Glutamatergic neuron (in vitro differentiated cells): ENCODE data around the gene GPR31. TPM values are rescaled to one million over a fixed set of nuclear protein-coding genes. Genes with fewer than 3 reads are reported as not detected.
"Not testable (repeated sequence)": the region's sequence is repeated elsewhere in the genome, so short reads cannot be mapped to it uniquely, and the experiment has no call there.

ENCODE experiments used
- DNase-seq: peaks from one replicate; pipeline ENCODE4 v3.0.0; 2022
- H3K27ac Mint-ChIP-seq: one replicate; pipeline ENCODE4 v1.8.0; 2020; ENCODE audit warnings: mild to moderate bottlenecking, mixed read lengths, inconsistent platforms; ENCODE audit not compliant: unreplicated experiment
- H3K27me3 Mint-ChIP-seq: one replicate; pipeline ENCODE4 v1.8.0; 2020; ENCODE audit warnings: mild to moderate bottlenecking, moderate library complexity, mixed read lengths, inconsistent platforms; ENCODE audit not compliant: unreplicated experiment
- H3K36me3 Mint-ChIP-seq: one replicate; pipeline ENCODE4 v1.8.0; 2020; ENCODE audit warnings: mild to moderate bottlenecking, mixed read lengths, inconsistent platforms; ENCODE audit not compliant: unreplicated experiment
- H3K4me1 Mint-ChIP-seq: one replicate; pipeline ENCODE4 v1.8.0; 2020; ENCODE audit warnings: mild to moderate bottlenecking, low read depth, mixed read lengths, inconsistent platforms; ENCODE audit not compliant: unreplicated experiment
- H3K4me3 Mint-ChIP-seq: one replicate; pipeline ENCODE4 v1.8.0; 2020; ENCODE audit warnings: mild to moderate bottlenecking, mixed read lengths, inconsistent platforms; ENCODE audit not compliant: unreplicated experiment
- H3K9me3 Mint-ChIP-seq: one replicate; pipeline ENCODE4 v1.8.0; 2020; ENCODE audit warnings: mild to moderate bottlenecking, moderate library complexity, mixed read lengths, inconsistent platforms; ENCODE audit not compliant: unreplicated experiment
- total RNA-seq: library from RNA; stranded (reverse); fragmentation: NEBNext Ultra II Directional; extraction: Animal tissue kit (Norgen Biotek cat#: 25700); gene quantifications from one replicate; pipeline ENCODE4 v1.2.1, GENCODE V29; 2021; ENCODE audit not compliant: unreplicated experiment
- TF ChIP-seq, protein P1 (sequence below): fragments of 200-600 bp; sonication (generic); IDR thresholded peaks from one replicate; pipeline ENCODE4 v1.5.0; 2021; ENCODE audit not compliant: partially characterized antibody, unreplicated experiment

GPR31 gene
- total RNA-seq, 1 donor from 2014 or later, result not detected

DNA sequence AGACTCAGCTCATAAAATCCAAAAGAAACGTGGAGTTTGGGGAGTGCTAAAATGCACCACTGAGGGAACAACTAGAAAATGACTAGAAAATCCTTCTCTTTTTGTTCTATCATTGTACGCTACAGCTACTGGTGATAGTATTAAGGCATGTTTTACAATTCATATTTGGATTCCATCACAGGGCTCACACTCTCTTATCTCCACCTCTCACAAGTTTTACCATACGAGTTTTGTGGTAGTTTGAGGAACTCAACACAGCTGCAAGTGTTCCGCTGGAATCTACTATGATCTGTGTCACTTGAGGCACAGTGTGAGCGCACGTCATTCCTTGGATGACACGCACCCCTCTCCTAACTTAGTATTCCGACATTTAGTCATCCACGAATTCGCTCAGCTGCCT lies 9.9 kb upstream of the GPR31 start:
- DNase-seq, H3K9me3 Mint-ChIP-seq, H3K4me3 Mint-ChIP-seq, H3K4me1 Mint-ChIP-seq, H3K36me3 Mint-ChIP-seq, H3K27ac Mint-ChIP-seq: not testable (repeated sequence)
- peaks cover 11% of the 10 kb centered on the region for H3K27me3 Mint-ChIP-seq

DNA sequence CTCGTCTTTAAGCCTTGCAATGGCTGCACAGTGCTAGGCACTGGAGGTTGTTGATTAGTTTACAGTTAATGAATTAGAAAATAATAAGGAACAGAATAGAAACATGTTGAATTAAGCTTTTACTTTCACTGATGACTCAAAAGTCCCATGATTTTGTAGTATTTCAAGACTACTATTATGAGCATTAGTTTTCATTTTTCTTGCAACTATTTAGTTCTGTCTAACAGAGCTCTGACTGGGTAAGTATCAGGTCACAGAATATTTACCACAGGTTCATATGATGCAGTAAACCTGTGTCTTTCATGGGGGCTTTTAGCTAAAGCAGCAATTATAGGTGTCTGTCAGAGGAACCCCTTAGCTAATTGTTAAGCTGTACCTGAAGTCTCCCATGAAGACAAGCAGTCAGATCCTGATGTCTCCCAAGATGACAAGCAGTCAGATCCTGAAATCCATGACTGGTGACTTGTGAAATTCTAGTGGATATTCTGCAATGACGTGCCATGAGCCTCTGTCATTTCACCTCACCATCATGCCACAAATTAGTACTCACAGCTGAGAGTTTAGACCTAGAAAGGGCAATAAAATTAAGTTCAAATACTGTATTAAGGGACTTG lies 8.2 kb upstream of the GPR31 start:
- peaks cover 2% of the 10 kb centered on the region for H3K9me3 Mint-ChIP-seq
- no peak overlapping the region for H3K27ac Mint-ChIP-seq
- peaks cover 4% of the 10 kb centered on the region for H3K4me1 Mint-ChIP-seq
- H3K27me3 Mint-ChIP-seq, result peaks cover 9% of the 10 kb centered on the region
- TF ChIP-seq, protein P1, sequence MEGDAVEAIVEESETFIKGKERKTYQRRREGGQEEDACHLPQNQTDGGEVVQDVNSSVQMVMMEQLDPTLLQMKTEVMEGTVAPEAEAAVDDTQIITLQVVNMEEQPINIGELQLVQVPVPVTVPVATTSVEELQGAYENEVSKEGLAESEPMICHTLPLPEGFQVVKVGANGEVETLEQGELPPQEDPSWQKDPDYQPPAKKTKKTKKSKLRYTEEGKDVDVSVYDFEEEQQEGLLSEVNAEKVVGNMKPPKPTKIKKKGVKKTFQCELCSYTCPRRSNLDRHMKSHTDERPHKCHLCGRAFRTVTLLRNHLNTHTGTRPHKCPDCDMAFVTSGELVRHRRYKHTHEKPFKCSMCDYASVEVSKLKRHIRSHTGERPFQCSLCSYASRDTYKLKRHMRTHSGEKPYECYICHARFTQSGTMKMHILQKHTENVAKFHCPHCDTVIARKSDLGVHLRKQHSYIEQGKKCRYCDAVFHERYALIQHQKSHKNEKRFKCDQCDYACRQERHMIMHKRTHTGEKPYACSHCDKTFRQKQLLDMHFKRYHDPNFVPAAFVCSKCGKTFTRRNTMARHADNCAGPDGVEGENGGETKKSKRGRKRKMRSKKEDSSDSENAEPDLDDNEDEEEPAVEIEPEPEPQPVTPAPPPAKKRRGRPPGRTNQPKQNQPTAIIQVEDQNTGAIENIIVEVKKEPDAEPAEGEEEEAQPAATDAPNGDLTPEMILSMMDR, result no peak
- no peaks in the 10 kb centered on the region for H3K36me3 Mint-ChIP-seq
- H3K4me3 Mint-ChIP-seq, result no peak overlapping the region
- DNase-seq, result no peak

DNA sequence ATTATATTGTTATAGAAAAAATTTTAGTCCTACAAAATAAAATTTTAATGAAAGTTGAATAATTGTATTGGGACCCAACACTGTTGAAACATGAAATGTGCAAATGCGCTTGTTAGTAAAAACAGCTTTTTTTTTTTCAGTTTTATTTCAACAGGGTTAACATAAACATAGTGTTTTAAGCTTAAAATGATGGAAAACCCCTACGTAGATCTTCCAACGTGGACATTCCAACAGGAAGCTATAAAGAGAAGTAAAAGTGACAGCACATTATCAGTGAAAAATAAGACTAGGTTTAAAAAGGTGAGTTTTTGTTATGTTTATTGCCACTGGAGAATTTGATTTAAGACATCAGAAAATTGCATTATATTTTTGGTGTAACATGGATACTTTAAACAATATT lies 6.5 kb upstream of the GPR31 start:
- Mint-ChIP-seq H3K4me1 (peaks cover under 1% of the 10 kb centered on the region), H3K4me3 (no peak overlapping the region), H3K27me3 (peaks cover 3% of the 10 kb centered on the region), H3K27ac (no peak overlapping the region), H3K9me3 (peaks cover 2% of the 10 kb centered on the region), H3K36me3 (no peaks in the 10 kb centered on the region)
- DNase-seq, result no peak
- TF ChIP-seq, protein P1, result no peak

DNA sequence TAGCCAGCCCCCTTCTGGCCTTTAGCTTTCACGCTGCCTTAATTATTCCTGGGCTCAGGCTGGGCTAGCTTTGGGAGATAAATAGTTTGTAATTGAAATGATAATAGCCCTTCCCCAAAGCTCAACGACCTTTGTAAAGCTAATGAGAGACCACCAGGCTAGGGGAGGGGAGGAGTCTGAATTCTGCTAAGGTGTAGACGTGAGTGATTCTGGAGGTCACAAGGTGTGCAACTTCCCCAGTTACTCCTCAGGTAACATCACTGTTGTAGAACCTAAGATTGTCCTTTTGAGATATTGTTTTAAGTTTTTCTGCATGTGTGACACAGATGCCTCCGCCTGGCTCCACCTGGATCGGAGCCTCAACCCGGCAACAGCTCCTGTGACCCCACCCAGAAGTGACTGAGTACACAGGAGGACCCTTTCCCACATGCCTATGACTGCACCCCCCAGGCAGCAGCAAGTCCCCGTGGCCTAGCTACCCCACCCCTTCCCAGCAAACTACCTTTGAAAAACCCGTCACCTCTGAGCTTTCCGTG lies 5.8 kb upstream of the GPR31 start:
- Mint-ChIP-seq H3K4me3 (no peak overlapping the region), H3K4me1 (no peaks in the 10 kb centered on the region)

DNA sequence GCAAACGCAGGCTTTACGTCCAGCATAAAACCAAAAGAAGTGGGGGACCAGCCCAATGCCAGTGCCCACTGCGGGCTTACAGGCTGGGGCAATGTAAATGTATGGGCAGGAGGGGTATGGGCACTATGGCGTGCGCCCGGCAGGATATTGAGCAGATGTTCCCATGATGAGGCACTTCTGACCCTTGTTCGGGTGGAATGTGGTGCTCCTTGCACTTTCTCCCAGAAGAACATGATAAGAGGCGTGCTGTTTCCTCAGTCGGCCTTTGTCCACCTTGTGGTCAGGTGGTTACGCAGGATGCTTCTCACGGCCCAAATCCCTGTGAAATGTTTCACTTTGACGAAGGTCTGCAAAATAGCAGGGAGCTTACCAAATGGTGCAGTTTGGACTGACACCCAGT lies 4.8 kb upstream of the GPR31 start:
- no peak overlapping the region for H3K4me3 Mint-ChIP-seq
- DNase-seq, result no peak
- H3K4me1 Mint-ChIP-seq, result no peaks in the 10 kb centered on the region
- H3K36me3 Mint-ChIP-seq, result no peaks in the 10 kb centered on the region
- TF ChIP-seq, protein P1, result no peak
- peaks cover 4% of the 10 kb centered on the region for H3K9me3 Mint-ChIP-seq
- peaks cover 1% of the 10 kb centered on the region for H3K27me3 Mint-ChIP-seq
- no peak overlapping the region for H3K27ac Mint-ChIP-seq

More for the DNA sequence above, 5.8 kb upstream of the GPR31 start:
- Mint-ChIP-seq H3K9me3 (peaks cover 4% of the 10 kb centered on the region), H3K36me3 (no peaks in the 10 kb centered on the region), H3K27me3 (peaks cover 1% of the 10 kb centered on the region), H3K27ac (no peak overlapping the region)
- no peak for DNase-seq
- TF ChIP-seq, protein P1, result no peak
